Stimulated activated memory B cell treated with anti-CD40 and anti-IgM and Interleukin-4, amounts not matched to agents 10 μg/mL and 1 μg/mL and 100 μg/mL, for 72 hours (primary cell): ENCODE measurements around the gene CHAT.

Experiments used
- ATAC-seq: fragments of 150-1000 bp; cut with Tn5 transposase; 2 replicates; pipeline ENCODE4 v1.10.0; 2021
- H3K27ac Mint-ChIP-seq: one replicate; pipeline ENCODE4 v1.8.0; 2022; ENCODE audit warnings: mild to moderate bottlenecking, mixed read lengths
- H3K27me3 Mint-ChIP-seq: one replicate; pipeline ENCODE4 v1.8.0; 2022; ENCODE audit warnings: mixed read lengths
- H3K36me3 Mint-ChIP-seq: one replicate; pipeline ENCODE4 v1.8.0; 2022; ENCODE audit warnings: mixed read lengths
- H3K4me1 Mint-ChIP-seq: one replicate; pipeline ENCODE4 v1.8.0; 2022; ENCODE audit warnings: mixed read lengths
- H3K4me3 Mint-ChIP-seq: one replicate; pipeline ENCODE4 v1.8.0; 2022; ENCODE audit warnings: mild to moderate bottlenecking, moderate library complexity, mixed read lengths
- H3K9me3 Mint-ChIP-seq: one replicate; pipeline ENCODE4 v1.8.0; 2022; ENCODE audit warnings: mixed read lengths

The CHAT gene

DNA sequence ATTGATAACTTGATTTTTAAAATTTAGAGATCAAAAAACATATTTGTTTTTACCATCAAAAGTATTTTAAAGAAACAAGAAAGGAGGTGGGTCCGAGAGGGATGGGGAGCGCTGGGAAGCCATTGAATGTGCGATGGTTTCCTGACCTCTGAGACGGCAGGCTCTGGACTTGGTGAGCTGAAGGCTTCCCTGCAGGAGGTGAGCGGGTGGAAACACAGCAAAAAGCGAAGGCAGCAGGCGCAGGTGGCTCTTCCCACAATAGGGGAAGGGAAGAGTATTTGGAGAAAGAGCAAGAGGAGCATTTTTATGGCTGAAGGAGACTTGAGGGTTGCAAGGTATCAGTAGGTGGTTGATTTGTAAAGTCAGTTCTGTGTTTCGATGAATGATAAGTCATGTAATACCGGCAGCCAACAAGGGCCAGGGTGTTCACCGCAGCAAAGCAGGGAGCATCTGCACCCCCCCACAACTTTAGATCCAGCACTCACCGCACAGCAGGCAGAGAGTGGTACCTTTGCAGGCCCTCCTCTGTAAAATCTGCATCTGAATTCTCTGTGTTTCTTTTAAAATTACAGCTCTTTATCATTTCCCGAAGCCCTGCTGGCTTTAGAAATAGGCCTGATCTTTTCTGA, 76.2 kb downstream of the CHAT start:
- H3K27me3 Mint-ChIP-seq, result peaks cover 42% of the 10 kb centered on the region
- H3K4me3 Mint-ChIP-seq, result no peak overlapping the region

DNA sequence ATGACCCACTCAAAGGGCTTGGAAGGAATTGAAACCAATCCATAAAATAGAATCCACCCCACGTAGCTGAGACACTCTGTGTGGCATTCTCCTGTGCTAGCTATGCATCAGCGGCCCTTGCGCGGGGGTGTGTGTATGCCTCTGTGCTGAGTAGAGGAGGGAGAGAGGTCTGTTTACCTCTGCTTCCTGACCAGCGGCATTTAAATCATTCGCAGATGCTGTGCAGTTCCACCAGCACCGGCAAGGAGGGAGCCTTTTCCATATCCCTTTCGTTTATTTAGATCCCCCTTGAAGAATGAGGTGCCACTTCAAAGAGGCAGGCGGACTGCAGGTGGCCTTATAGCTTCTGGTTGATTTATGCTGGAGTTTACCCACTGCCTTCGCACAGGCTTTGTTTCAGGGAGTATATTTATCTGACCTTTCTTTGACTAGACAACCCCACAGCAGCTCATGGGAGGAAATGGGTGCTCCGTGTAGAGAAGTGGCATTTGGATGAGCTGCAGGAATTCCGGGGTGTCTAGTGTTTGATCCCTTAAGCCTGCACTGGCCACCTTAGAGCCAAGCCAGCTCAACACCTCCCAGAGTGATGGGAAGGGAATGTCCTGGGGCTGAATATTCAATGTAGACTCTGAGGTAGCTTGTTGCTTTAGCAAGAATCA, 77.0 kb downstream of the CHAT start:
- Mint-ChIP-seq H3K27me3 (peaks cover 42% of the 10 kb centered on the region), H3K4me3 (no peak overlapping the region)
- ATAC-seq, result no peak

More for the DNA sequence above, 76.2 kb downstream of the CHAT start:
- Mint-ChIP-seq H3K27ac (no peak overlapping the region), H3K4me1 (no peaks in the 10 kb centered on the region), H3K36me3 (no peaks in the 10 kb centered on the region), H3K9me3 (peaks cover 10% of the 10 kb centered on the region)
- ATAC-seq, result no peak

DNA sequence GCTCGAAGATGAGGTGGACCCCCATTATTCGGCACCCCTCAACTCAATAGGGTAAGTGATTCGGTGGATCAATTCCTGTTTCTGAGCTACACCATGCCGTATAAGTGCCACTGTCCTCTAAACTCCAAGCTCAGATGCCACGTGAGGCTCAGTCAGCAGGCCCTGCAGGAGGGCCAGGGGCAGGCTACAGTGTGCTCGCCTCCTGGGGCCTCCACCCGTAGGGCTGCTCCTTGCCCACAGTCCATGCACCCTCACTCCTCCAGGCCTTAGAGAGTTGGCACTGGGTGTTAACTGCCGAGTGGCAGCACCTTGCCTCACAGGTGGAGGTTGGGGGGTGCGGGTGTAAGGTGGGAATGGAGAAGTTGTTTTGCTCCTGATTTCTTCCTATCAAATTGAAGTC, 77.8 kb downstream of the CHAT start:
- no peak overlapping the region for H3K4me3 Mint-ChIP-seq
- H3K27ac Mint-ChIP-seq, result no peak overlapping the region
- peak; percentile 6 for ATAC-seq
- peaks cover 7% of the 10 kb centered on the region for H3K9me3 Mint-ChIP-seq
- H3K36me3 Mint-ChIP-seq, result no peaks in the 10 kb centered on the region
- H3K4me1 Mint-ChIP-seq, result no peaks in the 10 kb centered on the region
- peaks cover 42% of the 10 kb centered on the region for H3K27me3 Mint-ChIP-seq

More for the DNA sequence above, 77.0 kb downstream of the CHAT start:
- Mint-ChIP-seq H3K4me1 (no peaks in the 10 kb centered on the region), H3K9me3 (peaks cover 7% of the 10 kb centered on the region), H3K36me3 (no peaks in the 10 kb centered on the region), H3K27ac (no peak overlapping the region)

DNA sequence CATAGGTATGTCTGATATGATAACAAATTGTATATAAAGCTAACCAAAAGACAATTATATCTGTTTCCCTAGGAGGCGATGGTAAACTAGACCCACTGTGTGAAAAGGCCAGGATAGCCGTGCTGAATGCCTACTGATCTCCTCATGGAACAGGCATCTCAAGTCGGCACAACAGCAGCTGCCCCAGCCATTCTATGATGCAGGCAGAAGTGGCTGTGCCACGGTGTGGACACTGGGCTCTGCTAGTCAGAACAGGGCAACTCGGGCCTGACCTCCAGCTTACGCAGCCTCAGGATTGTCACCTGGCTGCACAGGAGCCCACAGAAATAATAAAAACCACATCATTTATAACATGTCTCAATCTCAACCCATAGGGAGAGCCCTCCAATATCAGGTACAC, 80.6 kb downstream of the CHAT start:
- no peak overlapping the region for H3K27ac Mint-ChIP-seq
- no peak overlapping the region for H3K4me3 Mint-ChIP-seq
- H3K9me3 Mint-ChIP-seq, result no peaks in the 10 kb centered on the region
- no peaks in the 10 kb centered on the region for H3K4me1 Mint-ChIP-seq
- no peak for ATAC-seq
- no peaks in the 10 kb centered on the region for H3K36me3 Mint-ChIP-seq
- peaks cover 23% of the 10 kb centered on the region for H3K27me3 Mint-ChIP-seq

DNA sequence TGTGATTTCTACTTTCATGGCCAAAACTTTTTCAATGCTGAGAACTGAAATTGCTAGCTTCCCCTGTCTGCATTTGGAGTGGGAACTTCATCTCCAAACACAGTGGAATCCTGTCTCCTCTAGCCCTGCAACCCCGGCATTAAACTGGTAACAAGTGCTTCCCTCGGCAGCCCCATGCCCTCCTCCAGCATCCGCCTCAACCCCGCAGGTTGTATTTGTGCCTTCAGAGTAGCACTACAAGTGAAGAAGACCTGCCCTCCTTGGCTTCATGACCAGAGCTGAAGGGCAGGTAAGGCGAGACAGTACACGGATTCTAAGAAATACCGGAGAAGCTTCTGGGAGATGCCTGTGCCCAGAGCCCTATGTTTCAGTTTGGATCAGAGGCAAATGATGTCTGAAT, 82.5 kb downstream of the CHAT start:
- H3K4me1 Mint-ChIP-seq, result no peaks in the 10 kb centered on the region
- no peaks in the 10 kb centered on the region for H3K9me3 Mint-ChIP-seq
- H3K27ac Mint-ChIP-seq, result no peak overlapping the region
- ATAC-seq, result no peak
- H3K4me3 Mint-ChIP-seq, result no peak overlapping the region
- peaks cover 28% of the 10 kb centered on the region for H3K27me3 Mint-ChIP-seq
- H3K36me3 Mint-ChIP-seq, result no peaks in the 10 kb centered on the region

DNA sequence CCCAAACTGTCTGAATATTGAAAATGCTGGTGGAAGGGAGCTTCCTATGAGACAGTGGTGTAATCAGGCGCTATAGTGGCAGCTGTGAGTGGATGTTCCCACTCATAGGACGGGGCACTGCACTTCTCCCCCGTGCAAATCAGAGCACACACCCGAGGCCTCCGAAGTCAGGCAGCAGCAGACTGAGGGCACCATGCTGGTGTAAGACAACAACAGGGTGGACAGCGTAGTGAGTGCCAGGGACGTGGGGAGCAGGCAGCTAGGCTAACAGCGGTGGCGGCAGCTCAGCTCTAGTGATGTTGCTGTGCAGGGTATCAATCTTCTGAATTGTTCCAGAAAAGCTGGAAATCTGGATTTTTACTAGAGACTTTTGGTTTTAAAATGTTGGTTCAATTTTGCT, 84.8 kb downstream of the CHAT start:
- no peak for ATAC-seq
- peaks cover 27% of the 10 kb centered on the region for H3K27me3 Mint-ChIP-seq
- no peaks in the 10 kb centered on the region for H3K9me3 Mint-ChIP-seq
- H3K4me1 Mint-ChIP-seq, result no peaks in the 10 kb centered on the region
- no peaks in the 10 kb centered on the region for H3K36me3 Mint-ChIP-seq
- no peak overlapping the region for H3K27ac Mint-ChIP-seq
- no peak overlapping the region for H3K4me3 Mint-ChIP-seq

DNA sequence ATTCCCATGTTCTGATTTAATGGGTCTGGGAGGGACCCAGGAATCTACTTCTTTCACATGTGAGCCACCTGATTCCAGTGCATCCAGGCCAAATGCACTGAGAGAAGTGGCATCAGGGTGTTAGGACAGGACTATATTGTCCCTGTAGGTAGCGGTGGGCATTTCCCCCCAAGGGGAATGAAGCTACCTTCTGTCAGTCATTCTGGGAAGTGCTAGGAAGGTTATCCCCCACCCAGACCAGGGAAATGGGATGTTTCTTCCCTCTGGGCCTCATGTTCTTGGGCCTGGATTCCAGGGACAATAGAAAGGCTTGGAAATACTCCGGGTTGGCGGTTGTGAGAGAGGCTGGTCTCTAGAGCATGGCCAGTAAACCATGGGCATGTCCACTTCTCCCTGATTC, 86.4 kb downstream of the CHAT start:
- no peak for ATAC-seq
- H3K4me3 Mint-ChIP-seq, result no peak overlapping the region
- no peak overlapping the region for H3K27ac Mint-ChIP-seq
- H3K36me3 Mint-ChIP-seq, result no peaks in the 10 kb centered on the region
- H3K4me1 Mint-ChIP-seq, result no peaks in the 10 kb centered on the region
- peaks cover 6% of the 10 kb centered on the region for H3K9me3 Mint-ChIP-seq
- H3K27me3 Mint-ChIP-seq, result peaks cover 27% of the 10 kb centered on the region

DNA sequence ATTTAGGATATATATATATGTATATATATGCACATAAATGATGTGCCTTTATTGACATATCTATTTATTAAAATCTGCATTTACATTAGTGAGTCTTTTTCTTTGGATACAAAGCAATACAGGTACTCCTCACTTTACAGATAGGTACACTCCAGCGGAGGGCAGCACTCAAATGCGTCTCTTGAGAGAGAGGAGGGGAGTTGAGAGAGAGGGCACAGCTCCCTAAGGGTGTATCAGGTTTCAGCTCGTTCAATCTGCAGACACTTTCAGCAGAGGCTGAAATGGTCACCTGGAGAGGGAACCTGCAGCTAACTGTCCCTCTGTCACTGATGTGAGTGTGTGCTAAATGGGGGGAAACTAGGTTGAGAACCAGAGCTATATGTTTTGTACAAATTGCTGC, 87.2 kb downstream of the CHAT start:
- H3K4me3 Mint-ChIP-seq, result no peak overlapping the region
- no peaks in the 10 kb centered on the region for H3K36me3 Mint-ChIP-seq
- no peak for ATAC-seq
- peaks cover 6% of the 10 kb centered on the region for H3K9me3 Mint-ChIP-seq
- no peak overlapping the region for H3K27ac Mint-ChIP-seq
- H3K4me1 Mint-ChIP-seq, result no peaks in the 10 kb centered on the region
- peaks cover 27% of the 10 kb centered on the region for H3K27me3 Mint-ChIP-seq

DNA sequence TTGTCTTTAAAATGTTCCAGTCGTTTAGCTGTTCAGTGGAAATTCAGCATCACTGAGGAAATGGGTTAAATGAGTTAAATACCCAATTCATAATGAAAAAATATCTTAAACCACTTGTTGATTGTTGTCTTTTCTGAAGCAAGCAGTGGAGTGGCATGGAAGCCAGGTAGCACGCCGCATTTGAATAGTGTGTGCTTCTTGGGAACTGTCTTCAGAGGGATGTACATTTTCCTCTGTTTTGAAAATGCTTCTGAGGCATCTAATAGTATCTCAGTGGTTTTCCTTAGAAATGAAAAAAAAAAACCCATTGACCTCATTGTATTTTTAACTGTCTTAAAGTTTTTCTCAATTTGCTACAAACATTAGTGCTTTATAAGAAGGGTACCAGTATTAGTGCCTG, 93.7 kb downstream of the CHAT start:
- no peak for ATAC-seq
- Mint-ChIP-seq H3K4me3 (no peak overlapping the region), H3K36me3 (no peaks in the 10 kb centered on the region), H3K4me1 (no peaks in the 10 kb centered on the region), H3K9me3 (peaks cover 6% of the 10 kb centered on the region), H3K27ac (no peak overlapping the region), H3K27me3 (peaks cover 32% of the 10 kb centered on the region)

DNA sequence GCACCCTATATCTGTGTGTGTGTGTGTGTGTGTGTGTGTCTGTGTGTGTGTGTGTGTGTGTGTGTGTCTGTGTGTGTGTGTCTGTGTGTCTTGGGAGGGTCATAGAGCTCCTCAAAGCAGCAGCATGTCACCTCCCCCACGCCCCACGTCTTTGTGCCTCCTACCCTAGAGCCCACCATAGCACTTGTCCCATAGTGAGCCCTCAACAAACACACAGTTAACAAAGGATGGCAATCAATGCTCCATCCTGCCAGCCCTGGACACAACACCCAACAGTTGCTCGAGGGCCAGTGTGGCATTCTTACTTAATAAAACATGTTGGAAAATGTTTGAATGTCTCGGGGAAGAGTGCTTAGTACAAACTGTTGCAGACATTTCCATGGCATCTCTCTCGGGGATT, 96.1 kb downstream of the CHAT start:
- no peak overlapping the region for H3K4me3 Mint-ChIP-seq
- H3K36me3 Mint-ChIP-seq, result no peaks in the 10 kb centered on the region
- ATAC-seq, result no peak

DNA sequence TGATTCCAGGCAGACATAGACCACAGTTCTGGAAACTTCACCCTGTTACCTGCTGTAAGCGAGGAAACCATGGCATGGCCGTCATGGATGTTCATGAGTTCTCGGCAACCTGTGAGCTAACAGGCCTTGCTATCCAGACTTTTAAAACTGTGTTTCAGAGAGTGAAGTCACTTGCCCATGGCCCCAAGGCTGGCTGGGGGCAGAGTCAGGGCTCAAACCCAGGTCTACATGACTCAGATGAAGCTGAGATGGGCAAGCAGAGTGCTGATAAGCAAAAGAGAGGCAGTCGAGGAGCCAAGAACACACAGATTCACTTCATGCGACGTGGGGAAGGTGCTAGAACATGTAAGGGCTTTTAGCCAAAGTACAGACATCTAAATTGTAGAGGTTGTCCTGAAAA, 97.1 kb downstream of the CHAT start:
- Mint-ChIP-seq H3K27me3 (peaks cover 52% of the 10 kb centered on the region), H3K27ac (no peak overlapping the region), H3K4me1 (no peaks in the 10 kb centered on the region), H3K9me3 (peaks cover 4% of the 10 kb centered on the region), H3K4me3 (no peak overlapping the region), H3K36me3 (no peaks in the 10 kb centered on the region)
- no peak for ATAC-seq

More for the DNA sequence above, 96.1 kb downstream of the CHAT start:
- no peak overlapping the region for H3K27ac Mint-ChIP-seq
- no peaks in the 10 kb centered on the region for H3K4me1 Mint-ChIP-seq
- peaks cover 7% of the 10 kb centered on the region for H3K9me3 Mint-ChIP-seq
- peaks cover 49% of the 10 kb centered on the region for H3K27me3 Mint-ChIP-seq

DNA sequence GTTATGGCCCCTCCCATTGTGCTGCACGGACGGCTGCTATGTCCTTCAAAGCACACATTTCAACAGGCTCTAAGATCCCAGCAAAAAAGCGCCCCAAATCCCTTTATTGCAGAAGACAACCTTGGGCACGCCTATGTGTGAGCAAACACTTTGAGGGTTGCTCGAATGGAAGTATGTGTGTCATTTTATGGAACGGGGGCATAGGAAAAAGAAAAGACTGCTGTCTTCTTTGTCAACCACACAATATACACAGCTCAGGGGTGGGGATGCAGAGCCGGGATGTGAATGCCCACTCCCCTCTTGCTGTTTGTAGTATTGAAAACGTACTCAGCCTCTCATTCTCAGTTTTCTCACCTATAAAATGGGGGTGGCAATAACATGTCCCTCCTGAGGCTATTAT, 97.6 kb downstream of the CHAT start:
- Mint-ChIP-seq H3K9me3 (peaks cover 4% of the 10 kb centered on the region), H3K4me3 (no peak overlapping the region), H3K4me1 (no peaks in the 10 kb centered on the region), H3K27ac (no peak overlapping the region), H3K27me3 (peaks cover 57% of the 10 kb centered on the region), H3K36me3 (no peaks in the 10 kb centered on the region)
- ATAC-seq, result no peak

DNA sequence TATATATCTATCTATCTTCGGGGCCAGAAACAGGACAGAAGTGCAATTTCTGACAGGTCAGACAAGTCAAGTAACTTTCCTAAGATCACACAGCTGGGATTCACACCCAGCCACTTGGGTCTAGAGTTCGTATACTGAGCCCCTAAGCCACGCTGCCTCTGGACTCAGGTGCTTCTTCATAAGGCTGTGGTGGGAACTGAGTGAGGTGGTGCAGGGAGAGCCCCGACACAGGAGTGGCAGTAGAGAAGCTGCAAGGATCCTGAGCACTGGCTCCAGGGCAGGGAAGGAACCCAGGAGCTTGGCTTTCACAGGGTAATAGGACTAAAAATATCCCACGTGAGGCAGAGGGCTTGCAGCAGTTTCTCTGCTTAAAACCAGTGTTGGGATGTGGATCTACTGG, 99.4 kb downstream of the CHAT start:
- H3K9me3 Mint-ChIP-seq, result peaks cover 4% of the 10 kb centered on the region
- ATAC-seq, result no peak
- no peaks in the 10 kb centered on the region for H3K36me3 Mint-ChIP-seq
- no peaks in the 10 kb centered on the region for H3K4me1 Mint-ChIP-seq
- H3K27ac Mint-ChIP-seq, result no peak overlapping the region
- H3K4me3 Mint-ChIP-seq, result no peak overlapping the region
- peaks cover 66% of the 10 kb centered on the region for H3K27me3 Mint-ChIP-seq
